ENCODE measurements around the gene DOHH. TPM values are rescaled to one million over a fixed set of nuclear protein-coding genes. Genes with fewer than 3 reads are reported as not detected.

Gene DOHH
- total RNA-seq, 2 donors from 2014 or later = 14.1 to 18.4 TPM

DNA sequence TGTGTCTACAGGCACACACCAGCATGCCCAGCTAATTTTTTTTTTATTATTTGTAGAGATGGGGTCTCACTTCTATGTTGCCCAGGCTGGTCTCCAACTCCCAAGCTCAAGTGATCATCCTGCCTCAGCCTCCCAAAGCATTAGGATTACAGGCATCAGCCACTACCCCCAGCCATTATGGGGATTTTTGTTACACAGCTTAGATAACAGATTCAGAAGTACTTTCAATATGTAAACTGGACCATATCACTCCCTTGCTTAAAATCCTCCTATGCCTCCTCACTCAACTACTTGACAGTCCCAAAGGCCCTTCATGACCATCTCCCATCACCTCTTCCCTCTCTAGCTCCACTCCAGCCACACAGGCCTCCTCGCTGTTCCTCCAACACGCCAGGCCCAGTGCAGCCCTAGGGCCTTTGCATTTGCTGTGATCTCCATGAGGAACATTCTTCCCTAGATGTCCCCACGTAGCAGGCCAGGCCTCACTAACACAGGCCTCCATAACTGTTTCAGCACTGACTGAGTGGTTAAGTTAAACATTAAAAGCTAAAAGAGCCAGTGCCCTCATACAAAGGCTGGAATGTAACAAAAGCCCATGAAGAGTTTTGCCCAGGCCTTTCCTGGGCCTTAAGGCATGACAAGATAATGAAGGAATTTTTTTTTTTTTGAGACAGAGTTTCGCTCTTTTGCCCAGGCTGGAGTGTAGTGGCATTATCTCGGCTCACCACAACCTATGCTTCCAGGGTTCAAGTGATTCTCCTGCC lies 2.5 kb downstream of the DOHH start:
- Histone ChIP-seq H3K4me3 (no peak overlapping the region), H3K4me1 (peaks cover 0 to 12% of the 10 kb centered on the region in 2 donors), H3K27me3 (no peaks in the 10 kb centered on the region), H3K36me3 (peaks cover 24% of the 10 kb centered on the region), H3K27ac (no peak overlapping the region), H3K9me3 (no peaks in the 10 kb centered on the region)
- DNase-seq (ENCODE audit: low spot score) = no peak
- TF ChIP-seq, protein P1, sequence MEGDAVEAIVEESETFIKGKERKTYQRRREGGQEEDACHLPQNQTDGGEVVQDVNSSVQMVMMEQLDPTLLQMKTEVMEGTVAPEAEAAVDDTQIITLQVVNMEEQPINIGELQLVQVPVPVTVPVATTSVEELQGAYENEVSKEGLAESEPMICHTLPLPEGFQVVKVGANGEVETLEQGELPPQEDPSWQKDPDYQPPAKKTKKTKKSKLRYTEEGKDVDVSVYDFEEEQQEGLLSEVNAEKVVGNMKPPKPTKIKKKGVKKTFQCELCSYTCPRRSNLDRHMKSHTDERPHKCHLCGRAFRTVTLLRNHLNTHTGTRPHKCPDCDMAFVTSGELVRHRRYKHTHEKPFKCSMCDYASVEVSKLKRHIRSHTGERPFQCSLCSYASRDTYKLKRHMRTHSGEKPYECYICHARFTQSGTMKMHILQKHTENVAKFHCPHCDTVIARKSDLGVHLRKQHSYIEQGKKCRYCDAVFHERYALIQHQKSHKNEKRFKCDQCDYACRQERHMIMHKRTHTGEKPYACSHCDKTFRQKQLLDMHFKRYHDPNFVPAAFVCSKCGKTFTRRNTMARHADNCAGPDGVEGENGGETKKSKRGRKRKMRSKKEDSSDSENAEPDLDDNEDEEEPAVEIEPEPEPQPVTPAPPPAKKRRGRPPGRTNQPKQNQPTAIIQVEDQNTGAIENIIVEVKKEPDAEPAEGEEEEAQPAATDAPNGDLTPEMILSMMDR (IDR thresholded peaks at IDR 0.05) = no peak

DNA sequence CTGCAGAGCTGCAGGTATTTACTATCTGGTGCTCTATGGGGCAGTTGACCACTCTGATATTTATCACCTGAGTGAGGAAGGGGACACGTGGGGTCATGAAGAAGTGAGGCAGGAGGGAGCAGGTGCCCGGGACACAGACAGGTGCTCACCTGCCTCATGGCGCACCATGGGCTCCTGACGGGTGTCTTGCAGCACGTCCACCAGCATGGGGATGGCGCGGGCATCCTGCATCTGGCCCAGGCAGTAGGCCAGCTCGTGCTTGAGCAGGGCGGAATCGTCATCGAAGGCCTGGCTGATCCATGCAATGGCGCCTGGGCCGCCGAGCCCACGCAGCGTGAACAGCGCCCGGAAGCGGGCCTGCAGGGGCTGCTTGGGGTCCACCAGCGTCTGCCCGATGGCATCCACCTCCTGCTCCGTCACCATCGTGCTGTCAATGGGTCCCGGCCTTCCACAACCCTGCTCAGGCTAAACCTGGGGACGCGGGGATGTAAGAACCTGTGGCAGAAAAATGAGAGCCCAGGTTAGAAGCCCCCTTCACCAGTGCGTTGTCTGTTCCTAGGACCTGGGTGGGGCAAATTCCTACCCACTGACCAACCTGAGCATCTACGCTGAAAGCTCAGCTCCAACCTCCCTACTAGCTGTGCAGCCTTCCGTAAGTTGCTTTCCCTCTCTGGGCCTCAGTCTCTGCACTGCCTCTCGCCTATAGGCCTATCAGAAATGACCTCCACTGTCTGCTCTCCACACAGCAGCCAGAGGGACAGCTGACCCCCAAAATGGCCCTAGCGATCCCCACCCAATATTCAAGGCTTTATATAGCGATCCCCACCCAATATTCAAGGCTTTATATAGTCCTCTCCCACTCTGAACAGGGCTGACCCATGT lies 3.8 kb downstream of the DOHH start:
- Histone ChIP-seq H3K27me3 (no peaks in the 10 kb centered on the region), H3K4me3 (no peak overlapping the region), H3K36me3 (peaks cover 35% of the 10 kb centered on the region), H3K4me1 (peaks cover 0 to 12% of the 10 kb centered on the region in 2 donors), H3K9me3 (no peaks in the 10 kb centered on the region), H3K27ac (no peak overlapping the region)
- DNase-seq (ENCODE audit: low spot score) = no peak
- TF ChIP-seq, protein P1 (IDR thresholded peaks at IDR 0.05) = no peak

DNA sequence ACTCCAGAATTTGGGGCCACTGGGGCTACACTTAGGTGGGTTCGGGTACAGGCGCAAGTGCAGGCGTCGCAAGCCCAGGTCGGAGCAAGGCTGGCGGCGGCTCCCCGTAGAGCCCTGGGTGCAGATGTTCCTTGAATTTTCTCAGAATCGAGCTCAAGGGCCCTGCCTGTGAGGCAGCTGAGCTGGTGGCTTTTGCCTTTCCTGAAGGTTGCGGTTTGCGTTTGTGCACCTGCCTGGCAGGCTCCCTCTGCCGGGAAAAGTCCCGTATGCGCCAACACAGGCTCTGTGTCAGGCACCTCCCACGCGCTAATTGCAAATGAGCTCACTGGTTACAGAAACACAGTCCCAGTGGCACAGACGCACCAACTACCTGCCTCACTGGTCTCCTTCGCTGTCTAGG lies 5.9 kb downstream of the DOHH start:
- no peak for DNase-seq (ENCODE audit: low spot score)
- Histone ChIP-seq H3K4me3 (no peak overlapping the region), H3K9me3 (no peaks in the 10 kb centered on the region), H3K27ac (no peak overlapping the region), H3K4me1 (peaks cover 0 to 3% of the 10 kb centered on the region in 2 donors), H3K36me3 (peaks cover 41% of the 10 kb centered on the region), H3K27me3 (no peaks in the 10 kb centered on the region)
- TF ChIP-seq, protein P1 (IDR thresholded peaks at IDR 0.05) = no peak

DNA sequence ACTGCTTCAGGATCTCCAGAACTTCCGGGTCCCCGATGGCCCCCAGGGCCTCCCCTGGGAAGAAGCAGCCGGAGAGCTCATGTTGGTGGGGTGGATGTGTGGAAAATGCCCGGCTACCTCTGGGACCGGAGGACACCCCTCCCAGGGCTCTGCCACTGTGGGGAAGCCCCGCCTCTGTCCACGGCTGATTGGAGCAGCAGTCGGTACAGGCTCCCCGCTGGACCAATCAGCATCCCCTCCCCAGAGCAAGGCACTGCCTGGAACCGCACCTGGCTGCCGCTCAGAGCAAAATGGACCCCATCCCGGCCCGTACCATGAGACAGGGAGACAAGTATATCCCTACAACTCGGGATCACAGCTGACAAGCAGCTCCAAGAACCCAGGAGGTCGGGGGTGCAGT lies 6.4 kb downstream of the DOHH start:
- no peaks in the 10 kb centered on the region for H3K4me1 ChIP-seq
- no peak for DNase-seq (ENCODE audit: low spot score)
- no peaks in the 10 kb centered on the region for H3K9me3 ChIP-seq
- no peak overlapping the region for H3K27ac ChIP-seq
- TF ChIP-seq, protein P1 (IDR thresholded peaks at IDR 0.05) = no peak
- no peaks in the 10 kb centered on the region for H3K27me3 ChIP-seq
- H3K36me3 ChIP-seq = peaks cover 41% of the 10 kb centered on the region
- H3K4me3 ChIP-seq = no peak overlapping the region

DNA sequence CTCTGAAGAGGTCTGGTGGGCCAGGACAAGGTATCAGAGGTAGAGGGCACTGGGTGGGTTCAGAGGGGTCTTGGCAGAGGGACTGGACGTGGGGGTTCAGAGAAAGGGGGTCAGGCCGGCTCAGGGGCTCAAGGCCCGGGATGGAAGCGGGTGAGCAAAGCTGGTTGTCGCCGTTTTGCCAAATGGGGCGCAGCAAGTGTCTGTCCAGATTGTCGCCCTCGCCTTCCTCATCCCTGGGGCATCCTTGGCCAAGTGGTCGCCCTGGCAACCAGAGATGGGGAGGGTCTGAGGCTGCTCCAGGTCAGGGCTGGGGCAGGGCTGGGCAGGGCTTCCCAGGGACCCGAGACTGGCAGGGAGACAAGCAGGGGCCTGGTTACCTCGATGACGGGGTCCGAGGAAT lies 6.8 kb downstream of the DOHH start:
- H3K27me3 ChIP-seq = no peaks in the 10 kb centered on the region
- no peaks in the 10 kb centered on the region for H3K4me1 ChIP-seq
- no peak overlapping the region for H3K27ac ChIP-seq
- DNase-seq (ENCODE audit: low spot score) = no peak
- peaks cover 41% of the 10 kb centered on the region for H3K36me3 ChIP-seq
- TF ChIP-seq, protein P1 (IDR thresholded peaks at IDR 0.05) = no peak
- no peak overlapping the region for H3K4me3 ChIP-seq
- H3K9me3 ChIP-seq = no peaks in the 10 kb centered on the region

Measured in right atrium auricular region (tissue), 2 donors.